ENCODE measurements around the gene PRKD1.

PRKD1 gene

DNA sequence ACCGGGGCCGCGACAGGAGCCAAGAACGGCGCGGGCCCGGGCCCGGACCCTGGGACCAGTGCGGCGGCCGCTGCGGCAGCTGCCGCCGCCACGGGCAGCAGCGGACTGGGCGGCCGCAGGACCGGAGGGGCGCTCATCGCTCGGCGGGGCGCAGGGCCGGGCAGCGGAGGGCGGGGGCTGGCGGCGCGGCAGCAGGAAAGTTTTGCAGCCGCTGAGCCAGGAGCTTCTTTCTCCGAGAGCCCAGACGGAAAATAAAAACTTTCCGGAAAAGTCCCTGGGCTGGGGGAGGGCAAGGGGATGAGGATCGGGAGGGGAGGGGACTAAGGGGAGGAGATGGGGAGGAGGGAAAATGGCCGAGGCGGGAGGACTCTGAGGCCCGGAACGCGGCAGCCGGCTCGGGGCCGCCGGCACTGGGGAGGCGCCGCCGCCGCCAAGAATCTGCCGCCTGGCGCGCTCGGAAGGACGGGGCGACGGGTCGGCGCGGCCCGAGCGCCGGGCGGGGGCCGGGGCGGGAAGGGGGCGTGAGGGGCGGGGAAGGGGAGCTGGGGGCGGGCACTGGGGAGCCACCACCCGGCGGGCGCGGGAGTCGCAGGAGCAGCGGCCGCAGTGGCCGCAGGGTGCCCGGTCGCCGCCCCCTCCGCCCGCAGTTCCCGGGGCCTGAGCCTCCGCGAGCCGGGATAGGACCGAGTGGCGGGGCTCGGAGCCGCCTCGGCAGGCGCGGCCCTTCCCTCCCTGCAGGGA, at the start of gene PRKD1:
Gene PRKD1 (minus strand): TSS at position 472 of the 741 bp plus-strand sequence.
- peak in 1 of 2 experiments; percentile 5 for DNase-seq

DNA sequence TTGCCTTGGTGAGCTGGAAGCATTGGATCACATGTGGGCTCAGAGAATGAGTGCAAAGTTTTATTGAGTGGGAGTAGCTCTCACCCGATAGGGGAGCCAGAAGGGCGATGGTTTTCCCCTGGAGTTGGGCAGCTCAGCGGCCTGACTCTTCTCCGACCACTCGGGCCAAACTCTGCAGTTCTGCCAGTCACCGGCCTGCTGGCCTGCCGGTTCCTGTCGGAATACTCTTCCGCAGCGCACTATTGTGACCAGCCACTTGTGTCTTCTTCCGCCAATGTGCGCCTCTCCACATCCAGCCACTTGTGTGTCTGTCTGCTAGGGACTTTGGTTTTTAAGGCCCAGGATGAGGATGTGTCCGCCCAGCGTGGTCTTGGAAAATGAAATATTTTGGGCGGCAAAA, 43.5 kb upstream of the PRKD1 start:
- no peak for DNase-seq

- DNase-seq: no peak
These were observed 27.4 kb upstream of the PRKD1 start for GRCh38 chr14:29955087-29955486.

DNA sequence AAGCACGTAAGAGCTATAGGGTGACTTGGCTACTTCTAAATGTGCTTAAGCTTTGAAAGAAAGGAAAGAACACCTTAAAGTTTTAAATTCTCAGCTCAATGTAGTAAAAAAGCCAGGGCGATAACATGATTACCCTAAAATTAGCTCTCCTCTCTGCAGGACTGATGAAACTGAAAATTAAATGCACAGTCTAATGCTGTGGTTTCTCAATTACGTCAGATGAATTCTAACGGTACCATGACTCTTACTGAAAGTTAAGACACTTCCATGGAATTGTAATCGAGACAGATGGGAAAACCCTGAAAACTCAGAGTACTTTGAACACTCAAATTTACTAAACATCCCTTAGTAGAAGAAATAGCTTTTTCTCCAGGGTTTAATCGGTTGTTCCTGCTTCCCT, 25.9 kb upstream of the PRKD1 start:
- no peak for DNase-seq

DNA sequence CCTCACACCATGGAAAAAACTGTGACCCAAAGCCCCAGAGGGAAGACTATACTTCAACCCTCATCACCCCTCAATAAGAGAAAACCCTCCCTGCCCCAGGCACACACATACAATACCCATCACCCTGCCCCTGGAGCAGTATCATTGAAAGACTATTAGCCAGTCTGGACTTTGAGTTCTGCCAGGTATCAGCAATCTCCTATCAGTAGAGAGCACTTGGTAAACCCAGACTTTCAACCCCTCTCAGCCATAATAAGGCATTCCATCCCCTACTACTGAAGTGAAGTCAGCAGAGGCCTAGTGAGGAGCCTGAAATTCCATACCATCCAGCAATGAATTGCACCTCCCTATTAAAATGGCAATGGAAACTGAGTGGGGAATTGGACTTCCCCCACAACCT, 16.4 kb upstream of the PRKD1 start:
- no peak for DNase-seq

GRCh38 chr14:29941401-29941800, 13.8 kb upstream of the PRKD1 start:
- no peak for DNase-seq

DNA sequence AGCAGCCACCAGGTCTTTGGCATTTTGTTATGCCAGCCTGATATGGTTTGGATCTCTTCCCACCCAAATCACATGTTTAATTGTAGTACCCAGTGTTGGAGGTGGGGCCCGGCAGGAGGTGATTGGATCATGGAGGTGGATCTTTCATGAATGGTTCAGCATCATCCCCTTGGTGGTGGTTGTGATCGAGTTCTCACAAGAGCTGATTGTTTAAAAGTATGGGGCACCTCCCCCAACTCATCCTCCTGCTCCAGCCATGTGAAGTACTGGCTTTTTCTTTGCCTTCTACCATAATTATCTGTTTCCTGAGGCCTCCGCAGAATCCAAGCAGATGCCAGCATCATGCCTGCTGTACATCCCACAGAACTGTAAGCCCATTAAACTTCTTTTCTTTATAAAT, 12.8 kb upstream of the PRKD1 start:
- DNase-seq: no peak

GRCh38 chr14:29937116-29937515, 9.5 kb upstream of the PRKD1 start:
- DNase-seq: no peak

DNA sequence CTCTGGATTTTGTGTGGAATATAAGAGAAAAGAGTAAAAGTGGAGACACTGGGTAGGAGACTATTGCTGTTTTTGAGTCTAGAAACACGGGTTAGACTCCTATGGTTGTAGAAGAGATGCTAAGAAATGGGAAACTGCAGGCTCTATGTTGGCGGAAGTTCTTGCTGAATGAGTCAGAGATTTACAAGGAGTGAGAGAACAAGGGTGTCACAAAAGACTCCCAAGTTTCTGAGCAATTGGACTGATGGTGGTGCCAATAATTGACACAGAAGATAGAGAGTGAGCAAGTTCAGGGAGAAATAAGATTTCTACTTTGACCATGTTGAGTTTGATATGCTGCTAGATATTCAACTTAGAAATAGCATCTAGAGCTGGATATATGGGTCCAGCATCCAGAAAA, 2.6 kb upstream of the PRKD1 start:
- no peak for DNase-seq

GRCh38 chr14:29928117-29928640, 532 bp upstream of the PRKD1 start:
- DNase-seq: no peak

- peak in 1 of 2 experiments; percentile 25 for DNase-seq
These were observed 809 bp downstream of the PRKD1 start for GRCh38 chr14:29926701-29927375.

DNA sequence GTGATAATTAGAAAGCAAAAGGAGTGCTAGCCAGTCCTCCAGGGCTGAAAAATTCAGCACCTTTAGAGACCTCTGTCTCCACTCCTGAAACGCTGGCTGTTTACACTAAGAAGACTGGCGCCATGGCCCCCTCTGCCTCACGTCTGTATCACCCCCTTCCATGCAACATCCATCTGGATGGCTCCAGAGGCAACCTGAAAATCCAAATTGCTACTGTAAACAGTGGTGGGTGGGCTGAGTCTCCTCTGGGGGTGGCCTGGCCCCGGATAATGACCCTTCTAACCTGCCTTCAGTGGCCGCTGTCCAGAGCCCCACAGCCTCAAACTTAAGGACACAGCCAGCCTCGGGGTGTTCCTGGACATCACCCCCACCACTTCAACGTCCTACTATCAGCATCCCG, 1.4 kb downstream of the PRKD1 start:
- no peak for DNase-seq

GRCh38 chr14:29925736-29926135, 1.9 kb downstream of the PRKD1 start:
- no peak for DNase-seq

DNA sequence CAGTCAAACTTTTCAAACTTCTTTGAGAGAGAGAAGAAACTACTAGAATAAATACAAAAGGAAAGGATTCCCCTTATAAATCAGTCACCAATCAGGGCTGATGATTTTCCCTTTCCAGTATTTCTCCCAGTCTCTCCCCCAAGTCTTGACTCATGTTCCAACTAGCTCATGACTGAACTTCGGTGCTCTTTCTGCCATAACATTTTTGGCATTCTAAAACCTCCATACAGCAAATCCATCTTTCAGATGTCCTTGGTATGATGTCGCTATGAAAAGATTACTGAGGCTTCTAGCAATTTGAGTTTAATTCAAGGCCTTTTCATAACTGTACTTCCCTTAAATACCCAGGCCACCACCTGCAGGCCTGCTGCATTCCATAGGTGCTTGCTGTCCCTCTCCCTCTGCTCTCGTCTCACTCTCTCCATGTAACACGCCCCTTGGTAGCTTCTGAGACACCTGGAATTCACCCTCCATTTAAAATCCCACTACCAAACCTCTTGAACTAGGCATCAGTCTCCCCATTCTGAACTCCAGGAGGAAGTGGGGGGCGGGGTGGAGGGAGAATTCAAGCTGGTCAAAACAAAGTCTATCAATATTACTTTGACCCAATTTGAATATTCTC, 2.4 kb downstream of the PRKD1 start:
- DNase-seq: no peak

DNA sequence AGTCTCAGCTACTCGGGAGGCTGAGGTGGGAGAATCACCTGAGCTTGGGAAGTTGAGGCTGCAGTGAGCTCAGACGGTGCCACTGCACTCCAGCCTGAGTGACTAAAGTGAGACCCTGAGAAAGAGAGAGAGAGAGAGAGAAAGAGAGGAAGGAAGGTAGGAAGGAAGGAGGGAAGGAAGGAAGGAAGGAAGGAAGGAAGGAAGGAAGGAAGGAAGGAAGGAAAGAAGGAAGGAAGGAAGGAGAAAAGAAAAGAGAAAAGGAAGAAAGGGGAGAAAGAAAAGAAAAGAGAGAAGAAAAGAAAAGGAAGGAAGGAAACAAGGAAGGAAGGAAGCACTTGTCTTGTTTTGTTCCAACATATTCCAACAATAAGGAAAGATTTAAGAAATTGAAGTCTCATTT, 7.8 kb downstream of the PRKD1 start:
- DNase-seq: no peak

DNA sequence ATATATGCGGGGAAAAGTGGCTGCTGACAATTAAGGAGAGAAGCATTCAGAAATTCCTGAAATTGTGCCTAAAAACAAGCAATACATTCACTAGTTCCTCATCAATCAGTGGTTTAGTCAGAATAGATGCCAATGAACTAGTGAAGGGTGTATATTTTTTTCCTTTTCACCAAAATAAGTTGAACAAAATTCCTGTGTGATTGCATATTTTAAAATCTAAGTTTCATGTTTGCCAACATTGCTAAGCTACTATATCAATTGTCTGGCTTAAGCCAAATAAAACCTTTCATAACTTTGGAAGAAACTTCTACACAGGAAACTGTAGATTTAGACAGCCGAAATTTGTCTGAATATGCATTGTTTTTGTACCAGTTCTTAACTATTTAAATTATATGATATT, 8.7 kb downstream of the PRKD1 start:
- DNase-seq: no peak

GRCh38 chr14:29913566-29913965, 14.1 kb downstream of the PRKD1 start:
- no peak for DNase-seq

- no peak for DNase-seq
These were observed 15.8 kb downstream of the PRKD1 start for GRCh38 chr14:29911810-29912209.

GRCh38 chr14:29908652-29909577, 18.7 kb downstream of the PRKD1 start:
- DNase-seq: no peak

DNA sequence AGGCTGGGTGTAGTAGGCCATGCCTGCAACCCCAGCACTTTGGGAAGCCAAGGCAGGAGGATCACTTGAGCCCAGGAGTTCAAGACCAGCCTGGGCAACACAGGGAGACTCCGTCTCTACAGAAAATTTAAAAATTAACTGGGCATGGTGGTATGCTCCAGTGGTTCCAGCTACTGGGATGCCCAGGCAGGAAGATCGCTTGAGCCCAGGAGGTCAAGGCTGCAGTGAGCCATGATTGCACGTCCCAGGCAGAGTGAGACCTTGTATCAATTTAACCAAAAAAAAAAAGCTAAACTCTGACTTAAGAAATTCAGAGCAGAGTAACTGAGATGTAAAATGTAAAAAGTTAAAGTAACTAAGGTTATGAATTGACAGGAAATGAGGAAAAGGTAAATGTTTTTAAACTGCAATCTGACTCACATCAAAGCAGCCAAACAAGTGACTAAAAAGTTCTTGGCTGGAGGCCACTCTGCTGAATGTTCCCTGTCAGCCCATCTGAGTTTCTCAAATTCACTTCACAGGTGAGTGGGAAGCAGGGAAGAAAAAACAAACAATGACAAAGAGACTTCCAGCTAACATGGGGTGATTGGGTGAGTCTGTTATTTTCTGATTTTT, 21.3 kb downstream of the PRKD1 start:
- DNase-seq: no peak

- DNase-seq: no peak
These were observed 22.1 kb downstream of the PRKD1 start for GRCh38 chr14:29905543-29905942.

GRCh38 chr14:29900609-29901350, 26.9 kb downstream of the PRKD1 start:
- DNase-seq: no peak
